HepG2 (cell line): ENCODE results near the gene C2orf92. TPM values are rescaled to one million over a fixed set of nuclear protein-coding genes. Genes with fewer than 3 reads are reported as not detected.

Experiments
- ATF7 ChIP-seq, 2 experiments: fragments of 450-650 bp in 1 of 2; sonication (generic) in 1 of 2; formaldehyde crosslinking in 1 of 2; IDR thresholded peaks; 2 replicates each; pipeline versions ENCODE4 v1.4.0 to v1.6.1; 2016 to 2020; ENCODE audit warnings: antibody characterized with exemption in 1 of 2, mild to moderate bottlenecking in 1 of 2, missing genetic modification reagents in 1 of 2
- ATF7-NPFF ChIP-seq: sonication (generic); formaldehyde crosslinking; IDR thresholded peaks from 2 replicates; pipeline ENCODE4 v1.8.1; 2023; ENCODE audit warnings: mild to moderate bottlenecking, low read depth, missing genetic modification reagents, moderate library complexity
- HDAC2 ChIP-seq: sonication (generic); formaldehyde crosslinking; IDR thresholded peaks from 2 replicates; pipeline ENCODE4 v1.4.0; 2020; ENCODE audit warnings: missing genetic modification reagents
- HNRNPL ChIP-seq: fragments of 200-400 bp; formaldehyde crosslinking; IDR thresholded peaks from 2 replicates; pipeline ENCODE4 v1.6.1; 2017; ENCODE audit warnings: mild to moderate bottlenecking, low read depth, low read length
- HOXA7 ChIP-seq: sonication (generic); formaldehyde crosslinking; IDR thresholded peaks from 2 replicates; pipeline ENCODE4 v1.8.1; 2022; ENCODE audit warnings: mild to moderate bottlenecking, missing genetic modification reagents, moderate library complexity
- KLF12 ChIP-seq: sonication (generic); formaldehyde crosslinking; IDR thresholded peaks from 2 replicates; pipeline ENCODE4 v1.4.0; 2020; ENCODE audit warnings: missing genetic modification reagents, borderline replicate concordance
- MED8 ChIP-seq: sonication (generic); formaldehyde crosslinking; IDR thresholded peaks from 2 replicates; pipeline ENCODE4 v1.8.1; 2023; ENCODE audit warnings: mild to moderate bottlenecking, missing genetic modification reagents; ENCODE audit not compliant: insufficient replicate concordance
- NR2F2 ChIP-seq: IDR thresholded peaks from 2 replicates; pipeline ENCODE4 v1.6.1; 2012; ENCODE audit warnings: low read depth, inconsistent platforms, borderline replicate concordance
- PHF8 ChIP-seq: sonication (generic); formaldehyde crosslinking; IDR thresholded peaks from 2 replicates; pipeline ENCODE4 v1.5.0; 2020; ENCODE audit warnings: missing genetic modification reagents
- SMYD3 ChIP-seq: sonication (generic); formaldehyde crosslinking; IDR thresholded peaks from 2 replicates; pipeline ENCODE4 v1.8.1; 2023; ENCODE audit warnings: mild to moderate bottlenecking, missing genetic modification reagents
- SRSF4 ChIP-seq: fragments of 200-400 bp; formaldehyde crosslinking; IDR thresholded peaks from one replicate; pipeline ENCODE4 v1.6.1; 2018; ENCODE audit warnings: mild to moderate bottlenecking, low read depth, low read length, moderate library complexity; ENCODE audit not compliant: poor library complexity, severe bottlenecking
- SUZ12 ChIP-seq: fragments of 150-350 bp; IDR thresholded peaks from 2 replicates; pipeline ENCODE4 v1.6.1; 2014; ENCODE audit warnings: low read depth, low read length
- USF2 ChIP-seq, 2 experiments: sonication (generic) in 1 of 2; formaldehyde crosslinking in 1 of 2; IDR thresholded peaks; 2 replicates each; pipeline versions ENCODE4 v1.5.1 to v1.6.1; 2011 to 2020; ENCODE audit warnings: borderline replicate concordance in 1 of 2, low read depth in 1 of 2, low read length in 1 of 2, mild to moderate bottlenecking in 1 of 2, missing genetic modification reagents in 1 of 2, moderate library complexity in 1 of 2
- ZBTB37 ChIP-seq: sonication (generic); formaldehyde crosslinking; IDR thresholded peaks from 2 replicates; pipeline ENCODE4 v1.4.0; 2020; ENCODE audit warnings: mild to moderate bottlenecking, missing genetic modification reagents
- ZNF17 ChIP-seq: sonication (generic); formaldehyde crosslinking; IDR thresholded peaks from 2 replicates; pipeline ENCODE4 v1.5.0; 2020; ENCODE audit warnings: mild to moderate bottlenecking, missing genetic modification reagents
- ZNF407 ChIP-seq: sonication (generic); formaldehyde crosslinking; IDR thresholded peaks from one replicate; pipeline ENCODE4 v1.5.1; 2020; ENCODE audit warnings: mild to moderate bottlenecking, missing genetic modification reagents; ENCODE audit errors: not compliant biosample characterization
- ZNF484 ChIP-seq: sonication (generic); formaldehyde crosslinking; IDR thresholded peaks from 2 replicates; pipeline ENCODE4 v1.5.1; 2020; ENCODE audit warnings: mild to moderate bottlenecking, low read depth, missing genetic modification reagents, borderline replicate concordance
- ZNF629 ChIP-seq: sonication (generic); formaldehyde crosslinking; conservative IDR thresholded peaks from 2 replicates; pipeline ENCODE4 v1.5.0; 2020; ENCODE audit warnings: missing genetic modification reagents
- ZSCAN12 ChIP-seq: sonication (generic); formaldehyde crosslinking; IDR thresholded peaks from 2 replicates; pipeline ENCODE4 v1.9.0; 2021; ENCODE audit warnings: mild to moderate bottlenecking, missing genetic modification reagents
- polyA plus RNA-seq, 8 experiments: library from polyadenylated mRNA; depleted of rRNA in 3 of 8; stranded (reverse) in 7 of 8; unstranded in 1 of 8; fragments of >200 nt; fragmentation: Illumina TruSeq in 4 of 8; extraction: Trizol in 4 of 8; gene quantifications; 2 replicates each; pipeline versions ENCODE4 v1.2.1 to v1.2.3, GENCODE V29; 2011 to 2016; ENCODE audit warnings: low read depth in 4 of 8, missing spikeins in 1 of 8, mixed read lengths in 1 of 8; ENCODE audit not compliant: insufficient read depth in 1 of 8
- total RNA-seq, 5 experiments: library from RNA; depleted of rRNA; stranded (reverse); fragments of >200 nt; fragmentation: Illumina TruSeq; extraction: Trizol; gene quantifications; 2 replicates each; pipeline ENCODE4 v1.2.3, GENCODE V29; 2016; ENCODE audit warnings: low read depth in 1 of 5

C2orf92 gene
- total and polyA plus RNA-seq, 2 of the 13 experiments (the other 11 are each of a cell fraction or from before 2014, with no cell fraction given) = 4.9 to 5.0 TPM

- TF ChIP-seq HOXA7 (CRISPR knock-in tag) = no peak
- TF ChIP-seq MED8 (CRISPR knock-in tag) = no peak
- no peak for TF ChIP-seq NR2F2
- TF ChIP-seq SUZ12 = no peak
- TF ChIP-seq HNRNPL = no peak
- TF ChIP-seq ZNF407 (CRISPR knock-in tag) = no peak
- peak; percentile 35 for TF ChIP-seq PHF8
- TF ChIP-seq KLF12 (CRISPR knock-in tag) = no peak
- no peak for TF ChIP-seq ZSCAN12 (CRISPR knock-in tag)
- no peak for TF ChIP-seq SRSF4
- TF ChIP-seq ATF7-NPFF (CRISPR knock-in tag) = peak; percentile 40; the same call in 1 of the 2 replicates
- no peak for TF ChIP-seq HDAC2 (CRISPR knock-in tag)
- 0 out of 2 replicates have a peak, but pooled peaks have one; percentile 1 for TF ChIP-seq ZNF629 (CRISPR knock-in tag)
- TF ChIP-seq SMYD3 (CRISPR knock-in tag) = 0 out of 2 replicates have a peak, but pooled peaks have one; percentile 47
- no peak for TF ChIP-seq USF2 (IDR thresholded peaks at IDR 0.05; ENCODE audit: low read depth, low read length)
- no peak for TF ChIP-seq USF2 (CRISPR knock-in tag; IDR thresholded peaks at IDR 0.05; ENCODE audit: borderline replicate concordance)
- no peak for TF ChIP-seq ATF7 (IDR thresholded peaks at IDR 0.05)
- TF ChIP-seq ATF7 (CRISPR knock-in tag; IDR thresholded peaks at IDR 0.05) = no peak
- TF ChIP-seq ZNF484 = no peak
- no peak for TF ChIP-seq ZNF17
- TF ChIP-seq ZBTB37 (CRISPR knock-in tag) = no peak
These were observed 5.9 kb upstream of the C2orf92 start (continued) for GRCh38 chr2:97663626-97663961.
